Activated CD4-positive, alpha-beta memory T cell treated with anti-CD3 and anti-CD28 coated beads for 36 hours (primary cell): Measurements from ENCODE around the gene FAM83G. TPM values are rescaled to one million over a fixed set of nuclear protein-coding genes. Genes with fewer than 3 reads are reported as not detected.

Experiments used
- CTCF ChIA-PET: fragments of 350-600 bp; sonication (Branson Sonifier 250); formaldehyde crosslinking; loops from one replicate; lab custom pipeline; 2021; ENCODE audit warnings: antibody characterized with exemption, inconsistent platforms; lab: Charles Lee
- POLR2A ChIA-PET: fragments of 350-600 bp; sonication (Branson Sonifier 250); formaldehyde crosslinking; loops from one replicate; lab custom pipeline; 2021; ENCODE audit warnings: antibody characterized with exemption; lab: Charles Lee
- DNase-seq: peaks from one replicate; pipeline ENCODE4 v3.0.0-alpha.2; 2020
- H3K27ac Mint-ChIP-seq: one replicate; pipeline ENCODE4 v1.8.0; 2021; ENCODE audit warnings: mixed read lengths
- H3K27me3 Mint-ChIP-seq: one replicate; pipeline ENCODE4 v1.8.0; 2021; ENCODE audit warnings: mixed read lengths
- H3K36me3 Mint-ChIP-seq: one replicate; pipeline ENCODE4 v1.8.0; 2021; ENCODE audit warnings: mixed read lengths
- H3K4me1 Mint-ChIP-seq: one replicate; pipeline ENCODE4 v1.8.0; 2021; ENCODE audit warnings: low read depth, mixed read lengths
- H3K4me3 Mint-ChIP-seq: one replicate; pipeline ENCODE4 v1.8.0; 2021; ENCODE audit warnings: mild to moderate bottlenecking, mixed read lengths
- H3K9me3 Mint-ChIP-seq: one replicate; pipeline ENCODE4 v1.8.0; 2021; ENCODE audit warnings: mixed read lengths
- intact Hi-C: fragments of 100-400 bp; cut with micrococcal nuclease; formaldehyde crosslinking; loops from one replicate; pipeline ENCODE4 v1.15.1; 2023
- total RNA-seq, 2 experiments: library from RNA; stranded (reverse); gene quantifications; one replicate each; pipeline ENCODE4 v1.2.3, GENCODE V29; 2021

FAM83G gene
- total RNA-seq, 2 experiments from 2014 or later, result 12.6 to 14.3 TPM

GRCh38 chr17:18992454-18993130 is 12.0 kb downstream of the FAM83G start:
- peak; percentile 29 for DNase-seq
- intact Hi-C loops, result no loop called here
- POLR2A ChIA-PET, result no interaction called here
- H3K9me3 Mint-ChIP-seq, result peaks cover 15% of the 10 kb centered on the region
- no peaks in the 10 kb centered on the region for H3K27me3 Mint-ChIP-seq
- CTCF ChIA-PET, result interaction anchor here (3.0 kb wide), 1 partner anchor 32 kb away, joined by 12 read pairs; no protein-coding TSS in a partner anchor
- H3K4me3 Mint-ChIP-seq, result no peak overlapping the region
- peaks cover 20% of the 10 kb centered on the region for H3K4me1 Mint-ChIP-seq
- peaks cover 31% of the 10 kb centered on the region for H3K36me3 Mint-ChIP-seq
- no peak overlapping the region for H3K27ac Mint-ChIP-seq

- CTCF ChIA-PET, result interaction anchor here (3.0 kb wide), 1 partner anchor 31 kb away, joined by 12 read pairs; no protein-coding TSS in a partner anchor
- H3K27ac Mint-ChIP-seq, result no peak overlapping the region
- no peak overlapping the region for H3K4me3 Mint-ChIP-seq
- H3K4me1 Mint-ChIP-seq, result peaks cover 20% of the 10 kb centered on the region
- intact Hi-C loops, result no loop called here
- H3K9me3 Mint-ChIP-seq, result peaks cover 13% of the 10 kb centered on the region
- no peaks in the 10 kb centered on the region for H3K27me3 Mint-ChIP-seq
- POLR2A ChIA-PET, result interaction anchor here (0.8 kb wide), 1 partner anchor 9 kb away, joined by 3 read pairs; no protein-coding TSS in a partner anchor
- DNase-seq, result no peak
- H3K36me3 Mint-ChIP-seq, result peaks cover 24% of the 10 kb centered on the region
Observed at GRCh38 chr17:18991531-18992315, 12.8 kb downstream of the FAM83G start.

- ChIA-PET CTCF (interaction anchor here (3.0 kb wide), 1 partner anchor 30 kb away, joined by 12 read pairs; no protein-coding TSS in a partner anchor), POLR2A (no interaction called here)
- Mint-ChIP-seq H3K4me3 (no peak overlapping the region), H3K36me3 (peaks cover 14% of the 10 kb centered on the region), H3K4me1 (peaks cover 20% of the 10 kb centered on the region), H3K9me3 (peaks cover 5% of the 10 kb centered on the region), H3K27me3 (no peaks in the 10 kb centered on the region), H3K27ac (no peak overlapping the region)
- intact Hi-C loops, result no loop called here
- no peak for DNase-seq
Observed at GRCh38 chr17:18990331-18990730, 14.2 kb downstream of the FAM83G start.

GRCh38 chr17:18988546-18989173 is 15.9 kb downstream of the FAM83G start:
- H3K4me1 Mint-ChIP-seq, result peaks cover 13% of the 10 kb centered on the region
- no peaks in the 10 kb centered on the region for H3K27me3 Mint-ChIP-seq
- no peak overlapping the region for H3K27ac Mint-ChIP-seq
- peaks cover 4% of the 10 kb centered on the region for H3K36me3 Mint-ChIP-seq
- no peak for DNase-seq
- intact Hi-C loops, result no loop called here
- ChIA-PET POLR2A (no interaction called here), CTCF (interaction anchor here (1.0 kb wide), 1 partner anchor 28 kb away, joined by 3 read pairs; no protein-coding TSS in a partner anchor)
- no peaks in the 10 kb centered on the region for H3K9me3 Mint-ChIP-seq
- no peak overlapping the region for H3K4me3 Mint-ChIP-seq

DNA sequence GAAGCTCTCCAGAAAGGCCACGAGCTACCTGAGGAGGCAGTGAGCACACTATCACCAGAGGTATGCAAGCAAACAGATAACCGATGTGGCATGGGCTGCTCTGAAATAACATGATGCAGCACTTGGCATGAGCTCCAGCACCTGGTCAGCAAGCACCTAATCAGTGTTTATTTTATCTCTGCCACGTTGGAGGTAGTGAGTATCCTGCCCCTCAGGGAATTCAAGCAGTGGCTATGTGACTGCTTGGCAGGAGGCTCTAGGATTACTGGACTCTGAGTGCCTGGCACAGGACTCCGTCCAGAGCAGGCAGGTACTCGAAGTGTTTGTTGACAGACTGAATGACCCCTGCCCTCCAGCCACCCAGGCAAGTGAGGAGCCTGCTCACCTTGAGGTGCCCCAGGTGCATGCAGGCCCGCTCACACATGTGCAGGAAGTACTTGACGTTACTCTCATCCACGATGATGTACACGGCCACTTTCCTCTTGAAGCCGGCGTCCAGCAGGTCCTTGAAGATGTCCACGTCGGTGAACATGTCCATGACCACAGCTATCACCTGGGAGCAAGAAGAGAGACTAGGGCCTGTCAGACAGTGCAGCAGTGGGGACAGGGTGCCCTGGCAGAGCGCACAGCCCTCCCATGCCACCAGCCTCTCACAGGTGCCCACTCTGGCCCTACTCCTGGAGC is 16.6 kb downstream of the FAM83G start:
- Mint-ChIP-seq H3K9me3 (no peaks in the 10 kb centered on the region), H3K36me3 (peaks cover 4% of the 10 kb centered on the region), H3K4me3 (no peak overlapping the region), H3K27ac (no peak overlapping the region), H3K4me1 (peaks cover 6% of the 10 kb centered on the region), H3K27me3 (no peaks in the 10 kb centered on the region)
- intact Hi-C loops, result no loop called here
- ChIA-PET CTCF (interaction anchor here (1.0 kb wide), 1 partner anchor 27 kb away, joined by 3 read pairs; no protein-coding TSS in a partner anchor), POLR2A (no interaction called here)
- DNase-seq, result no peak

GRCh38 chr17:18987230-18987610 is 17.3 kb downstream of the FAM83G start:
- Mint-ChIP-seq H3K9me3 (no peaks in the 10 kb centered on the region), H3K27me3 (no peaks in the 10 kb centered on the region), H3K4me1 (no peaks in the 10 kb centered on the region), H3K27ac (no peak overlapping the region), H3K36me3 (peaks cover 4% of the 10 kb centered on the region), H3K4me3 (no peak overlapping the region)
- CTCF ChIA-PET, result interaction anchor here (1.1 kb wide), 1 partner anchor 26 kb away, joined by 3 read pairs; no protein-coding TSS in a partner anchor
- POLR2A ChIA-PET, result no interaction called here
- DNase-seq, result no peak
- intact Hi-C loops, result no loop called here

- CTCF ChIA-PET, result interaction anchor here (1.1 kb wide), 1 partner anchor 26 kb away, joined by 3 read pairs; no protein-coding TSS in a partner anchor
- Mint-ChIP-seq H3K9me3 (no peaks in the 10 kb centered on the region), H3K36me3 (peaks cover 4% of the 10 kb centered on the region), H3K4me3 (no peak overlapping the region), H3K4me1 (no peaks in the 10 kb centered on the region), H3K27me3 (no peaks in the 10 kb centered on the region), H3K27ac (no peak overlapping the region)
- no peak for DNase-seq
- POLR2A ChIA-PET, result no interaction called here
- intact Hi-C loops, result no loop called here
Observed at GRCh38 chr17:18986541-18987229, 17.9 kb downstream of the FAM83G start.

- Mint-ChIP-seq H3K4me1 (no peaks in the 10 kb centered on the region), H3K4me3 (no peak overlapping the region), H3K36me3 (peaks cover 4% of the 10 kb centered on the region), H3K27ac (no peak overlapping the region), H3K27me3 (no peaks in the 10 kb centered on the region), H3K9me3 (no peaks in the 10 kb centered on the region)
- POLR2A ChIA-PET, result no interaction called here
- intact Hi-C loops, result no loop called here
- CTCF ChIA-PET, result interaction anchor here (1.0 kb wide), 1 partner anchor 24 kb away, joined by 3 read pairs; no protein-coding TSS in a partner anchor
- no peak for DNase-seq
Observed at GRCh38 chr17:18985475-18985874, 19.1 kb downstream of the FAM83G start.

DNA sequence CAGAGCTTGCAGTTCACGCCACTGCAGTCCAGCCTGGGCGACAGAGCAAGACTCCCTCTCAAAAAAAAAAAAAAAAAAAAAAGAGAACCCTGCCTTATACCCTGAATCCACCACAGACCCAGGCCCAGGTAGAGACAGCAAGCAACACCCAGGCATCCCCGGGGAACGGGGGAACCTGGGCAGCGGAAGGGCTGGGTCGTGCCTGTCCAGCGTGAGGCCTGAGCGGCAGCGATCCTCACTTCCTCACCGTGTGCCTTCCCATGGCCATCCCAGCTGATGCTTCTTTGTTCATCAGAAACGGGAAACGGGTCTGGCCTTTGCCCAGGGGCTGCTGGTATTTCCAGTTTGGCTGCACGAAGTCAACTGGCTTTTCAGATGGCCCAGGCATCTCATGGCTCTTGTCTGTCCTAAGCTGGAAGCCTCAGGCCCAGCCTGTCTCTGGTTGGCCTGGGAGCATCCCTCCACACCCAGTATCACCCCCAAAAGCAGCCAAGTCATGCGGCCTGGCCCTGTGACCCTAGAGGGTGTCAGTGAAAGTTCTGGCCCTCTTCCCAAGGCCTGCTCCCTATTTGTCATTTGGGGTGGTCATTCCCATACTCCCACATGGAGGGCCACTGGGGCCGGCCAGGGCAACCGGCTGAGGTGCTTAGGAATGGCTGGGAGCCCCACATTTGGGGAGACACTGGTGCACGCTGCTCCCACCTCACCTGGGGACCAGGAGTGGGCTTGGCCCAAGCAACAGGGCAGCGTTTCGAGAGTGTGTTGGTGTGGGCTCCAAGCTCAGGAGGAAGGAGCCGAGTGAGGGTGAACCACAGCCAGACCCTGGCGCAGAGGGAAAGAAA is 20.1 kb downstream of the FAM83G start:
- intact Hi-C loops, result no loop called here
- peaks cover 4% of the 10 kb centered on the region for H3K36me3 Mint-ChIP-seq

GRCh38 chr17:18981642-18982424 is 22.7 kb downstream of the FAM83G start:
- H3K4me3 Mint-ChIP-seq, result no peak overlapping the region
- H3K27me3 Mint-ChIP-seq, result no peaks in the 10 kb centered on the region
- H3K36me3 Mint-ChIP-seq, result peaks cover under 1% of the 10 kb centered on the region
- ChIA-PET CTCF (interaction anchor here (2.0 kb wide), 1 partner anchor 21 kb away, joined by 8 read pairs; no protein-coding TSS in a partner anchor), POLR2A (no interaction called here)
- no peaks in the 10 kb centered on the region for H3K4me1 Mint-ChIP-seq
- H3K9me3 Mint-ChIP-seq, result no peaks in the 10 kb centered on the region
- DNase-seq, result peak; percentile 34
- intact Hi-C loops, result no loop called here
- H3K27ac Mint-ChIP-seq, result no peak overlapping the region

More for the DNA sequence above, 20.1 kb downstream of the FAM83G start:
- DNase-seq, result no peak
- ChIA-PET CTCF (interaction anchor here (0.6 to 1.0 kb wide), 2 partner anchors 24 to 1620 kb away, joined by 3 read pairs; no protein-coding TSS in a partner anchor), POLR2A (no interaction called here)
- H3K27ac Mint-ChIP-seq, result no peak overlapping the region
- no peaks in the 10 kb centered on the region for H3K27me3 Mint-ChIP-seq
- no peaks in the 10 kb centered on the region for H3K9me3 Mint-ChIP-seq
- H3K4me3 Mint-ChIP-seq, result no peak overlapping the region
- H3K4me1 Mint-ChIP-seq, result no peaks in the 10 kb centered on the region
